ENCODE results near the gene ALG12.

Gene ALG12

DNA sequence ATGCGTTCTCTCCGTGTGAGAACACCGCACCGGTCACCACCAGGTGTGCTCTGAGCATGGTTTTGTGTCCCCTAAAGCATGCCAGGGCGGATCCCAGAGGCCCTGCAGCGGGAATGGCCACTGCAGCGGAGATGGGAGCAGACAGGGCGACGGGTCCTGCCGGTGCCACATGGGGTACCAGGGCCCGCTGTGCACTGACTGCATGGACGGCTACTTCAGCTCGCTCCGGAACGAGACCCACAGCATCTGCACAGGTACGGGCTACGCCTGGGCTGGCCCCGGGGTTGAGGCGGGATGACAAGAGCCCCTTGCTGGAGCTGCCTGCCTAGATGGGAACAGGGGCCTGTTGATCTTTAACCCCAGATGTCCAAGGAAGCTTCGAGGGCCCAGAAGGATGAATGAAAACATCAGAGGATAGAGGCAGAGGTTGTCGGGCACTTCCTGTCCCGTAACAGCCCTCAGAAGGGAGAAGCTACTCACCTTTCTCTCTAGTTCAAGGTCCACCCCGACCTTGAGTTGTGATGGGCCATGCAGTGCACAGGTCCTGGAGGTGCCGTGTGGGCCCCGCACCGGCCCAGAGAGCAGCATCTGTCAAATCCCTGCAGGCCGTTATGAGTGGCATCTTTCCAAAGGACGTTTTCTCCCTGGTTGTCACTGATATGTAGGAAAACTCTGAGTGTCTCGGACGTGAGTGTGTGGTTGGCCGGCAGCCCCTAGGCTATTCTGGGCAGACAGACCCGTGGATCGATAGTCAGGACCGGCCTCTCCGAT, 3.5 kb upstream of the ALG12 start:
- no peak overlapping the region for H3K4me3 ChIP-seq (ENCODE audit: low read depth, low read length)
- TF ChIP-seq, protein P1, sequence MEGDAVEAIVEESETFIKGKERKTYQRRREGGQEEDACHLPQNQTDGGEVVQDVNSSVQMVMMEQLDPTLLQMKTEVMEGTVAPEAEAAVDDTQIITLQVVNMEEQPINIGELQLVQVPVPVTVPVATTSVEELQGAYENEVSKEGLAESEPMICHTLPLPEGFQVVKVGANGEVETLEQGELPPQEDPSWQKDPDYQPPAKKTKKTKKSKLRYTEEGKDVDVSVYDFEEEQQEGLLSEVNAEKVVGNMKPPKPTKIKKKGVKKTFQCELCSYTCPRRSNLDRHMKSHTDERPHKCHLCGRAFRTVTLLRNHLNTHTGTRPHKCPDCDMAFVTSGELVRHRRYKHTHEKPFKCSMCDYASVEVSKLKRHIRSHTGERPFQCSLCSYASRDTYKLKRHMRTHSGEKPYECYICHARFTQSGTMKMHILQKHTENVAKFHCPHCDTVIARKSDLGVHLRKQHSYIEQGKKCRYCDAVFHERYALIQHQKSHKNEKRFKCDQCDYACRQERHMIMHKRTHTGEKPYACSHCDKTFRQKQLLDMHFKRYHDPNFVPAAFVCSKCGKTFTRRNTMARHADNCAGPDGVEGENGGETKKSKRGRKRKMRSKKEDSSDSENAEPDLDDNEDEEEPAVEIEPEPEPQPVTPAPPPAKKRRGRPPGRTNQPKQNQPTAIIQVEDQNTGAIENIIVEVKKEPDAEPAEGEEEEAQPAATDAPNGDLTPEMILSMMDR (IDR thresholded peaks at IDR 0.05; ENCODE audit: insufficient read depth, low read depth, low read length, missing control alignments) = no peak
- no peak for DNase-seq (ENCODE audit: low read depth)

DNA sequence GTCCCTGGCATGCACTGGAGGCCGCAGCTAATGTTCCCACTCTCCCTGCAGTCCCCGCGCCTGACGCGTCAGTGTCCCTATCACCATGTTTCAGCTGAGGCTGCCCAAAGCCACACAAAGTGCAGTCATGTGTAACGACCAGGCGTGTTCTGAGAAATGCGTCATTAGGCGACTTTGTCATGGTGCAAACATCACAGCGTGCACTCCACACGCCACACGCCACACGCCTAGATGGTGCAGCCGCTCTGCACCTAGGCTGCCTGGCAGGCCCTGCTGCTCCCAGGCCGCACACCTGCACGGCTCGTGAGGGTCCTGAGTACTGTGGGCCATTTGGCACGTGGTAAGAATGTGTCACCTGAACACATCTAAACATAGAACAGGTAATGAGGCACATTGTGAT, 2.6 kb upstream of the ALG12 start:
- DNase-seq (ENCODE audit: low read depth) = no peak
- no peak overlapping the region for H3K4me3 ChIP-seq (ENCODE audit: low read depth, low read length)
- TF ChIP-seq, protein P1 (IDR thresholded peaks at IDR 0.05; ENCODE audit: insufficient read depth, low read depth, low read length, missing control alignments) = no peak

DNA sequence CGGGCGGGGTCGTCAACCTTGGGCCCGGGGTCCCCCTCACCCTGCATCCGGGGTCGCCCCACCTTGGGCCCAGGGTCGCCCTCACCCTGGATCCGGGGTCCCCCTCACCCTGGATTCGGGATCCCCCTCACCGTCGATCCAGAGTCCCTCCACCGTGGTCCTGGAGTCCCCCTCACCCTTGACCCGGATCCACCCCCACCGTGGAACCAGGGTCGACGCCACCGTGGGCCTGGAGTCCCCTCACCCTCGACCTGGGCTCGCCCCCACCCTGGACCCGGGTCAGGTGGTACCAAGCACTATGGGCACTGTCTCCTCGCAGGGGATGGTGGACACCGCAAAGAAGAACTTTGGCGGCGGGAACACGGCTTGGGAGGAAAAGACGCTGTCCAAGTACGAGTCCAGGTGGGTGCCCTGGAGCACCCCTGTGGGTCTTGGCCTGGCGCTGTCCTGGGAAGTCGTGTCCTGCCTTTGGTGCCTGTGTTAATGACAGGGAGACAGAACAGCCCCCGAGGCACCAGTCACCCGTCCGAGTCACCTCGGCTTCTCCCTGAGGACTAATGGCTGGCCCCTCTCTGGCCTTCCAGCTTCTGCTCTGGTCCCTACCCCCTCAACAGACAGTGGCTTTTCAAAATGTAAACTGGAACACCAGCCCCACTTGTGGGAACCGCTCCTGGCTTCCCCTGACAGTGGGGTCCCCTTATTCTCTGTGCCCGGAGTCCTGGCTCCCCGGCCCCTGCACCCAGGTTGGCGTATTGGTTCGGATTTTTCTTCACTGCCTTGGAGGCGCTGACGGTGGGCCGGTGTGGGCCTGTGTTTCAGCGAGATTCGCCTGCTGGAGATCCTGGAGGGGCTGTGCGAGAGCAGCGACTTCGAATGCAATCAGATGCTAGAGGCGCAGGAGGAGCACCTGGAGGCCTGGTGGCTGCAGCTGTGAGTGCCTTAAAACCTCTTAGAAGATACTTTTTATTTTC, 958 bp upstream of the ALG12 start:
- TF ChIP-seq, protein P1 (IDR thresholded peaks at IDR 0.05; ENCODE audit: insufficient read depth, low read depth, low read length, missing control alignments) = no peak
- DNase-seq (ENCODE audit: low read depth) = no peak
- peak overlapping the region; percentile 88 for H3K4me3 ChIP-seq (ENCODE audit: low read depth, low read length)

DNA sequence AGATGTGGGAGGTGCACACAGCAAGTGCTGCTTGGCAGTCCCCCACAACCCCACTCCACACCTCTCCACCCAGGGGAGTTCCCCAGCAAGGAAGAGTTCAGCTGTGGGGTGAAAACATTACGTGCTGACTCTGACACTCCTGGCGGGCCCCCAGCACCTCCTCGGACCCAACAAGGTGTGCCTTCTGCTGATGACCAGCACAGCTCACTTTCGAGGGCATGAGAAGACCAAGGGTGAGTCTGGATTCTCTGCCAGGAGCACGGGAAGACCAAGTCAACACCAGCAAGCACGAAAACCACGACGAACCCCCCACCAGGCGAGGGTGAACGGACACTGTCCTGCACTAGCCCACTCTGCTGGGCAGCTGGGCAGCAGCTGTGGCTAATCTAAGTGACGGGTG, 1.4 kb downstream of the ALG12 start:
- H3K4me3 ChIP-seq (ENCODE audit: low read depth, low read length) = no peak overlapping the region; the same call in 1 of the 2 replicates
- TF ChIP-seq, protein P1 (IDR thresholded peaks at IDR 0.05; ENCODE audit: insufficient read depth, low read depth, low read length, missing control alignments) = no peak
- DNase-seq (ENCODE audit: low read depth) = no peak

DNA sequence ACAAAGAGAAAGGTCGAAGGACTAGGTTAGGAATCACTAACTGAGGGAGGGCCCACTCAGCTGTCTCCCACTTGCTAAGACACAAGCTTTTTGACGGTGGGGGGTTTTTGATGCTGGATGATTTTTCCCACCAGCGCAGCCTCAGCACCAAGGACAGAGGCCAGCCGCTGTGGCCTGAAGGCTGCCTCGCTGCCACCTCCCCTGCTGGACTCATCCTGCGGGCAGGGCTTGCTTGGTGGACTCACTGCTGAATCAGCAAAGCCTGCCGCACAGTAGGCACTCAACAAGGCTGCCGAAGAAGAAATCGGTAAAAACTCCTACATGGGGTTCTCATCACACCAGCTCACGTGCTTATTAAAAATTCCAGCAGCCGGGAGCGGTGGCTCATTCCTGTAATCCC, 2.6 kb downstream of the ALG12 start:
- TF ChIP-seq, protein P1 (IDR thresholded peaks at IDR 0.05; ENCODE audit: insufficient read depth, low read depth, low read length, missing control alignments) = no peak
- no peak for DNase-seq (ENCODE audit: low read depth)
- no peak overlapping the region for H3K4me3 ChIP-seq (ENCODE audit: low read depth, low read length)

DNA sequence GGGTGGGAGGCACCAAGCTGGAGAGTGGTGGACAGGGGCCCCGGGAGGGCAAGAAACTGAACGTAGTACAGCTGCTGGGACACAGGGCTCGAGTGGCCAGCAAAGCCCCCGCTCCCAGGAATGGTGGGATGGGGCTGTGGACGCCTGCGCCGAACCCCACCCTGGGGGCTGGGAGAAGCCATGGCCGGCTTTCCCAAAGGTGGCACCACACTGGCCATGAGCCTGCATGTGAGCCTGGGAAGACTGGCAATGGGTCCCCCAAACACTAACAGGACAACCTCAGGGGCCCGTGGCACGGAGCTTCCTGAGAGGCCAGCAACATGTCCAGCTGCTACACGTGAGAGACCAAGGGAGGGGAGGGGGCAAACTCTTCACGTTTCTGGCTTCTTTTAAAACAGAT, 4.0 kb downstream of the ALG12 start:
- no peak for DNase-seq (ENCODE audit: low read depth)
- no peak overlapping the region for H3K4me3 ChIP-seq (ENCODE audit: low read depth, low read length)
- TF ChIP-seq, protein P1 (IDR thresholded peaks at IDR 0.05; ENCODE audit: insufficient read depth, low read depth, low read length, missing control alignments) = no peak
